ENCODE measurements around the gene IGSF23.
"Not testable (repeated sequence)": the region's sequence is repeated elsewhere in the genome, so short reads cannot be mapped to it uniquely, and the experiment has no call there.

The IGSF23 gene

DNA sequence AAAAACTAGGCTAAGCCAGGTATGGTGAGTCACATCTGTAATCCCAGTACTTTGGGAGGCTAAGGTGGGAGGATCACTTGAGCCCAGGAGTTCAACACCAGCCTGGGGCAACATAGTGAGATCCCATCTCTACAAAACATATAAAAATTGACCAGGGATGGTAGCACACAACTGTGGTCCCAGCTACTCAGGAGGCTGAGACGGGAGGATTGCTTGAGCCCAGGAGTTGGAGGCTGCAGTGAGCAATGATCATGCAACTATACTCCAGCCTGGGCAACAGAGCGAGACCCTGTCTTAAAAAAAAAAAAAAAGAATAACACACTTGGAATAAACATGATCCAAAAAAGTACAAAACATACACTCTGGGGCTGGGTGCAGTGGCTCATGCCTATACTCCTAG lies 56.7 kb downstream of the IGSF23 start:
- not testable (repeated sequence) for H3K27ac Mint-ChIP-seq; H3K36me3 Mint-ChIP-seq (ENCODE audit: low read depth); H3K4me3 Mint-ChIP-seq; H3K4me1 Mint-ChIP-seq (ENCODE audit: low read depth); H3K27me3 Mint-ChIP-seq (ENCODE audit: low read depth); H3K9me3 Mint-ChIP-seq

DNA sequence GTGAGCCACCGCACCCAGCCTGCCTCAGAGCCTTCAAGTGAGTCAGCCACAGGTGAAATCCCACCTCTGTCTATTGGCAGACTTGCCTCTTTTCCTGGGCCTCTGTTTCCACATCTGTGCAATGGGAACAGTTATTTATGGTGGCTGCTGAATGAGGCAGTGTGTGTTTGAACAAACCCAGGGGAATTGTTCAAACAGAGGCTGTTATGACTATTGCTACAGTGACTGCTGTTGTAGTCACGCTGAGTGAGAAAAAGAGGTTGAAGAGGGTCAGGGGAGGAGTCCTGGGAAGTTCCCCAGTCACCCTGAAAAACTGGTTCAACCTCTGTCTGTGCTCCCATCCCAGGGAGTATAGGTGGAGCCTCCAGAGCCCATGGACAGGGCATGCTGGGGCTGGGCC lies 58.0 kb downstream of the IGSF23 start, which contains the start of gene CEACAM19:
CEACAM19 (plus strand) TSS at position 83 of the 400 bp plus-strand sequence. CDS start 450 bp downstream, outside the sequence.
- Mint-ChIP-seq H3K9me3 (no peaks in the 10 kb centered on the region), H3K27me3 (ENCODE audit: low read depth) (no peaks in the 10 kb centered on the region), H3K36me3 (ENCODE audit: low read depth) (no peaks in the 10 kb centered on the region), H3K4me3 (no peak within 1 kb of the TSS), H3K27ac (no peak within 1 kb of the TSS), H3K4me1 (ENCODE audit: low read depth) (no peaks in the 10 kb centered on the region)

GRCh38 chr19:44672226-44672625 lies 58.9 kb downstream of the IGSF23 start:
- Mint-ChIP-seq H3K27ac (no peak overlapping the region), H3K27me3 (ENCODE audit: low read depth) (no peaks in the 10 kb centered on the region), H3K4me3 (no peak overlapping the region), H3K36me3 (ENCODE audit: low read depth) (no peaks in the 10 kb centered on the region), H3K9me3 (no peaks in the 10 kb centered on the region), H3K4me1 (ENCODE audit: low read depth) (no peaks in the 10 kb centered on the region)

DNA sequence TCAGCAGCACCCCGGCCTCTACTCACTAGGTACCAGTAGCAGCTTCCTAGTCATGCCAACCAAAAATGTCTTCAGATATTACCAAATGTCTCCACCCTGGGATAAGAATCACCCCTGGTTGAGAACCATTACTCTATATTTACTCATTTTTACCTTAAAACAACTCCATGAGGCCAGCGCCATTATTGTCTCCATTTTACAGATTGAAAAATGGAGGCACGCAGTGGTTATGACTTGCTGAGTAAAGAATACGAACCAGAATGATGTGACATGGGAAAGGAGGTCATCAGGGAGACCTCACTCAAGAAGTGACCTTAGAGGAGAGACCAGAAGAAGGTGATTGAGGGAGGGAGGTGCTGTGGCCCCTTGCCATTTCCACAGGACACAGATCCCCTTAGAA lies 60.1 kb downstream of the IGSF23 start:
- H3K27ac Mint-ChIP-seq: no peak overlapping the region
- H3K27me3 Mint-ChIP-seq (ENCODE audit: low read depth): no peaks in the 10 kb centered on the region
- no peaks in the 10 kb centered on the region for H3K9me3 Mint-ChIP-seq
- no peak overlapping the region for H3K4me3 Mint-ChIP-seq
- no peaks in the 10 kb centered on the region for H3K36me3 Mint-ChIP-seq (ENCODE audit: low read depth)
- H3K4me1 Mint-ChIP-seq (ENCODE audit: low read depth): no peaks in the 10 kb centered on the region

DNA sequence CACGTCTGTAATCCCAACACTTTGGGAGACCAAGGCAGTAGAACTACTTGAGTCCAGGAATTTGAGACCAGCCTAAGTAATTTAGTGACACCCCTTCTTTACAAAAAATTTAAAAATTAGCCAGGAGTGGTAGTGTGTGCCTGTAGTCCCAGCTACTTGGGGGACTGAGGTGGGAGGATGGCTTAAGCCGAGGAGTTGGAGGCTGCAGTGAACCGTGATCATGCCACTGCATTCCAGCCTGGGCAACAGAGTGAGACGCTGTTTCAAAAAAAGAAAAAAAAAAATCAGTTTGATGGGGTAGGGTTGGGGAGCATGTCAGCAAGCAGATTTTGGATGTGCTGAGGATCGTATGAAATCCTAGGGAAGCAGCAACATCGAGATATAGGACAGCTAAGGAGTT lies 62.2 kb downstream of the IGSF23 start:
- Mint-ChIP-seq H3K4me1 (ENCODE audit: low read depth) (no peaks in the 10 kb centered on the region), H3K9me3 (no peaks in the 10 kb centered on the region), H3K27ac (no peak overlapping the region), H3K27me3 (ENCODE audit: low read depth) (no peaks in the 10 kb centered on the region), H3K4me3 (no peak overlapping the region), H3K36me3 (ENCODE audit: low read depth) (no peaks in the 10 kb centered on the region)

DNA sequence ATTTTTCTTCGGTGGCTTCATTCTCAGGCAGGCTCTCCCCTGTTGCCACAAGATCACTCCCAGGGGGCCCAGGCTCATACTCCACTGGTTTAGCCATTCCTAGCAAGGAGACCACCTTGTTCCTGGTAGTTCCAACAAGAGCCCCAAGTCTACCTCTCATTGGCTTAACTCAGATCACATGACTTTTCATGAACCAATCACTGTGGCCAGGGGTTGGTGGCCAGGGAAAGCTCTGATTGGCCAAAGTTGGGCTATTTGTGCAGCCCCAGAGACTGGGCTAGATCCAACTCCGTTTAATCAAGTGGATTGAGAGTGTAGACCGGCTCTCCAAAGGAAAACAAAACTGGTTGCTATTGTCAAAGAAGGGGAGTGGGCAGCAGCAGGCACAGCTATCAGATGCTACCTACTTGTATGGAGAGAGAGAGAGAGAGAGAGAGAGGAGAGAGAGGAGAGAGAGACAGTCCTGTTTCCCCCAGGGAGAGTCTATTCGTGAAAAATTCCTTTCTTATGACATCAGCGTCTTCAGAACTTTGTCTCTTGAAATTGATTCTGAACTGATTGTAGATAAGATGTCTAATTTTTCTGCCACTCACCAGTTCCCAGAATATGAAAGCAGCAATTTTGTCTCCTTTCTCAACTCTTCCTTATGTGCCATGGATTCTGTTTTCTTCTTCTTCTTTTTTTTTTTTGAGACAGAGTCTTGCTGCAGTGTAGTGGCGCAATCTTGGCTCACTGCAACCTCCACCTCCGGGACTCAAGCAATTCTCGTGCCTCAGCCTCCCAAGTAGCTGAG lies 63.9 kb downstream of the IGSF23 start:
- Mint-ChIP-seq H3K27ac (no peak overlapping the region), H3K4me3 (no peak overlapping the region), H3K9me3 (no peaks in the 10 kb centered on the region), H3K4me1 (ENCODE audit: low read depth) (no peaks in the 10 kb centered on the region), H3K27me3 (ENCODE audit: low read depth) (no peaks in the 10 kb centered on the region), H3K36me3 (ENCODE audit: low read depth) (no peaks in the 10 kb centered on the region)

DNA sequence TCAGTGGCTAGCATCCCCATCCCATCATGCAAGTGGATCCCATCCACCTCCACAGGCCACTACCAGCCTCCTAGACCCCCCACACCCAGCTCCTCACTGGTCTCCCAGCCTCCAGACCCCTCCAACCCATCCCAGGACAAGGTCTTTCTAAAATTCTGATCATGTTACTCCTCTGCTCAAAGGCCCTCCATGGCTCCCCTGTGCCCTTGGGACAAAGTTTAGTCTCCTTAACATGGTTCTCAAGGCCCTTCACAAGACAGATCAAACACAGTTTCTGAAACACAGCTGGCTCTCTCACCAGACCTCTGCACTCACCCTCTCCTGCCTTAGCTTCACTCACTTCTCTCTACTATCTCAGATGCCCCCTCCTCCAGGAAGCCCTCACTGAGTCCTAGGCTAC lies 67.2 kb downstream of the IGSF23 start:
- Mint-ChIP-seq H3K4me1 (ENCODE audit: low read depth) (peaks cover 7% of the 10 kb centered on the region), H3K36me3 (ENCODE audit: low read depth) (no peaks in the 10 kb centered on the region), H3K4me3 (no peak overlapping the region), H3K9me3 (no peaks in the 10 kb centered on the region), H3K27ac (no peak overlapping the region), H3K27me3 (ENCODE audit: low read depth) (no peaks in the 10 kb centered on the region)

GRCh38 chr19:44681992-44682790 lies 68.8 kb downstream of the IGSF23 start:
- no peaks in the 10 kb centered on the region for H3K9me3 Mint-ChIP-seq
- no peaks in the 10 kb centered on the region for H3K36me3 Mint-ChIP-seq (ENCODE audit: low read depth)
- no peak overlapping the region for H3K4me3 Mint-ChIP-seq
- H3K27me3 Mint-ChIP-seq (ENCODE audit: low read depth): peaks cover 7% of the 10 kb centered on the region
- no peak overlapping the region for H3K27ac Mint-ChIP-seq
- peaks cover 7% of the 10 kb centered on the region for H3K4me1 Mint-ChIP-seq (ENCODE audit: low read depth)

DNA sequence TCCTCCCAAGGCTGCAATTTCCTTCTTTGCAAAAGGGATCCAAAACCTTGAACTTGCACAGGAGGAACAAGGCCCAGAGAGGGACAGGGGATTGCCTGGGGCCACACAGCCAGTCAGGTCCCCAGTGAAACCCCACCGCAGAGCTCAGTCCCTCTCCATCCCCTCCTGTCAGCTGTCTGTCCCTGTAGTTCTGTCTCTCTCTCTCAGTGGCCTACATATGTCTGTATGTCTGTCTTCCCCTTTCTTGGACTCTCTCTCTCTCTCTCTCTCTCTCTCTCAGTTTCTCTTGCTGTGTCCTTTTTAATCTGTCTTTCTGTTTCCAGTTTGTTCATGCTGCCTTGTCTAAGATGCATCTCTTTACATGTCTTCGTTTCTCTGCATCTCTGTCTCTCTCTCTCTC lies 69.4 kb downstream of the IGSF23 start:
- Mint-ChIP-seq H3K36me3 (ENCODE audit: low read depth) (no peaks in the 10 kb centered on the region), H3K27me3 (ENCODE audit: low read depth) (peaks cover 9% of the 10 kb centered on the region), H3K27ac (no peak overlapping the region), H3K4me3 (no peak overlapping the region), H3K4me1 (ENCODE audit: low read depth) (peaks cover 7% of the 10 kb centered on the region), H3K9me3 (no peaks in the 10 kb centered on the region)

- H3K27ac Mint-ChIP-seq: no peak overlapping the region
- H3K9me3 Mint-ChIP-seq: no peaks in the 10 kb centered on the region
- no peak overlapping the region for H3K4me3 Mint-ChIP-seq
- H3K4me1 Mint-ChIP-seq (ENCODE audit: low read depth): peaks cover 7% of the 10 kb centered on the region
- H3K27me3 Mint-ChIP-seq (ENCODE audit: low read depth): peaks cover 11% of the 10 kb centered on the region
- no peaks in the 10 kb centered on the region for H3K36me3 Mint-ChIP-seq (ENCODE audit: low read depth)
These were observed 70.3 kb downstream of the IGSF23 start for GRCh38 chr19:44683434-44684210.

- not testable (repeated sequence) for H3K36me3 Mint-ChIP-seq (ENCODE audit: low read depth); H3K27ac Mint-ChIP-seq; H3K4me3 Mint-ChIP-seq; H3K9me3 Mint-ChIP-seq
- Mint-ChIP-seq H3K4me1 (ENCODE audit: low read depth) (peaks cover 12% of the 10 kb centered on the region), H3K27me3 (ENCODE audit: low read depth) (peaks cover 15% of the 10 kb centered on the region)
These were observed 71.0 kb downstream of the IGSF23 start for GRCh38 chr19:44684396-44684795.

DNA sequence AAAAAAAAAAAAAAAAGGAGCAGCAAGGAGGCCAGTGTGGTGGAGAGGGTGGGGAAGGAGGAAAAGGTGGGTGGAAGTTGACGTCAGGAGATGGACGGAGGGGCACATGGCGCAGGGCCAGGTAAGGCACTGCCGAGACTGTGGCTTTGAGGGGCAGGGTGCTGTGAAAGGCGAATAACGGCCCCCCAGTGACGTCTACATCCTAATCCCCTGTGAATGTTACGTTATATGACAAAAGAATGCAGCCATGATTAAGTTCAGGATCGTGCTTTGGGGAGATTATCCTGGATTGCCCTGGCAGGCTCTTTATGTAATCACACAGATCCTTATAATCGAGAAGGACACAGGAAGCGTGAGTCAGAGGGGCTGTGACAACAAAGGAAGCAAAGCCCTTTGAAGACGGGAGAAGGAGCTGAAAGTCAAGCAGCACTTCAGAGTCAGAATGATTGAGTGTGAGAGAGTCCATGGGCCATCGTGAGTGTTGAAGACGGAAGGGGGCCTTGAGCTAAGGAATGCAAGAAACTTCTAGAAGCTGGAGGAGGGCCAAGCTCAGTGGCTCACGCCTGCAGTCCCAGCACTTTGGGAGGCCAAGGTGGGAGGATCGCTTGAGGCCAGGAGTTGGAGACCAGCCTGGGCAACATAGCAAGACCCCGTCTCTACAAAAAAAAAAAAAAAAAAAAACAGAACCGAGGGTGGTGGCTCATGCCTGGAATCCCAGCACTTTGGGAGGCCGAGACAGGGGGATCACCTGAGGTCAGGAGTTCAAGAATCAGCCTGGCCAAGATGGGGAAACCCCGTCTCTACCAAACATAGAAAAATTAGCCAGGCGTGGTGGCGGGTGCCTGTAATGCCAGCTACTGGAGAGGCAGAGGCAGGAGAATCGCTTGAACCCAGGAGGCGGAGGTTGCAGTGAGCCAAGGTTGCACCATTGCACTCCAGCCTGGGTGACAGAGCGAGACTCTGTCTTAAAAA lies 71.8 kb downstream of the IGSF23 start:
- H3K27me3 Mint-ChIP-seq (ENCODE audit: low read depth): peaks cover 15% of the 10 kb centered on the region
- H3K4me3 Mint-ChIP-seq: no peak overlapping the region
- H3K9me3 Mint-ChIP-seq: no peaks in the 10 kb centered on the region

DNA sequence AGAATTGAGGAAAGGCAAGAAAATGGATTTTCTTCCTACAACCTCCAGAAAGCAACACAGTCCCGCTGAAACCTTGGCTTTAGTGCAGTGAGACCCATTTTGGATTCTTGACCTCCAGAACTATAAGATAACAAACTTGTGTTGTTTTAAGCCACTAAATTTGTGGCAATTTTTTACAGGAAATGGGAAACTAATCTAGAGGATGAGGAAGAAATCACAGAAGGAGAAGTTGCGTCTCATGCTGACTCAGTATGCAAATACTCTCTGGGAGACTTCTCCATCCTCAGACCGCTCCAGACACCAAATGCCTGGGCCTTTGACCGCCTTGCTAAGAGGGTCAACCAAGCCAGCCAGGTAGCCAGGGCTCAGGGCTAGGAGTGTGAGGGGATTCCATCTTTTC lies 72.5 kb downstream of the IGSF23 start:
- no peaks in the 10 kb centered on the region for H3K36me3 Mint-ChIP-seq (ENCODE audit: low read depth)
- H3K27ac Mint-ChIP-seq: no peak overlapping the region

More for the DNA sequence above, 71.8 kb downstream of the IGSF23 start:
- no peak overlapping the region for H3K27ac Mint-ChIP-seq
- no peaks in the 10 kb centered on the region for H3K36me3 Mint-ChIP-seq (ENCODE audit: low read depth)
- peaks cover 20% of the 10 kb centered on the region for H3K4me1 Mint-ChIP-seq (ENCODE audit: low read depth)

More for the DNA sequence above, 72.5 kb downstream of the IGSF23 start:
- no peak overlapping the region for H3K4me3 Mint-ChIP-seq
- H3K27me3 Mint-ChIP-seq (ENCODE audit: low read depth): peaks cover 15% of the 10 kb centered on the region
- H3K9me3 Mint-ChIP-seq: no peaks in the 10 kb centered on the region
- peaks cover 21% of the 10 kb centered on the region for H3K4me1 Mint-ChIP-seq (ENCODE audit: low read depth)

All from T-helper 1 cell treated with Interleukin-12 subunit alpha and Interleukin-12 subunit beta and Interleukin-4 antibody, amounts not matched to agents 30 μg/mL and 1 μg/mL, for 36 hours (primary cell).